Measurements from ENCODE around the gene FCRL4.
A peak's percentile ranks its signal among the peaks of the same experiment; 100 is the strongest.

Gene FCRL4

GRCh38 chr1:157597959-157598667, at the start of gene FCRL4:
Gene FCRL4, minus strand, starts transcription at chr1:157598085. Its CDS starts 141 bp downstream, at chr1:157597944.
- Histone ChIP-seq H3K4me1 (ENCODE audit: control insufficient read depth, insufficient read depth, low read length) (no peaks in the 10 kb centered on the region), H3K4me3 (ENCODE audit: low read length) (no peak within 1 kb of the TSS)
- no peak for DNase-seq (ENCODE audit: low read depth, low spot score)

DNA sequence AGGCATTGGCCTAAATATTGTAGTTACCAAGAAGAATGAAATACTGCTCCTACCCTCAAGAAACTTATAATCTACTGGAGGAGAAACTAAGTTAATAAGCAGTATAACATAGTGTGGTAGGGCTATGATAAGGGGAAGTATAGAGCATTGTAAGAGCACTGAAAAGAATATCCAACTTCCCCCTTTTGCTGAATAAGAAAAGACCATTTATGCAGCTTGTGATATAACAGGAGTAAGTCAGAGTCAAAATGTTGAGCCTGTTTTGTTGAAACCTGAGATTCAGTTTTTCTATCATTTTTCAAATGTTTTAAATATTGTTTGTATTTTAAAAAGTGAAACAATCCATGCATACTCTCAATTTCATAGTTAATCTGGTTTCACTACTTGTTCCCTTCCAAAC, 48.3 kb upstream of the FCRL4 start:
- Histone ChIP-seq H3K27me3 (ENCODE audit: control insufficient read depth, insufficient read depth, low read length) (no peaks in the 10 kb centered on the region), H3K4me3 (ENCODE audit: low read length) (no peak overlapping the region), H3K9me3 (ENCODE audit: control insufficient read depth, insufficient read depth, low read length) (no peaks in the 10 kb centered on the region), H3K27ac (ENCODE audit: low read length) (no peak overlapping the region), H3K4me1 (ENCODE audit: control insufficient read depth, insufficient read depth, low read length) (no peaks in the 10 kb centered on the region), H3K36me3 (ENCODE audit: control insufficient read depth, insufficient read depth, low read length) (no peaks in the 10 kb centered on the region)
- DNase-seq (ENCODE audit: low read depth, low spot score): no peak

More at GRCh38 chr1:157597959-157598667, at the start of gene FCRL4:
- no peaks in the 10 kb centered on the region for H3K9me3 ChIP-seq (ENCODE audit: control insufficient read depth, insufficient read depth, low read length)
- no peaks in the 10 kb centered on the region; the same call in 1 of the 2 replicates for H3K27me3 ChIP-seq (ENCODE audit: control insufficient read depth, insufficient read depth, low read length)
- WGBS (ENCODE audit: insufficient coverage, insufficient read length): no CpG with 5 or more reads among the region's 2 CpGs
- H3K36me3 ChIP-seq (ENCODE audit: control insufficient read depth, insufficient read depth, low read length): no peaks in the 10 kb centered on the region
- no peak within 1 kb of the TSS for H3K27ac ChIP-seq (ENCODE audit: low read length)

DNA sequence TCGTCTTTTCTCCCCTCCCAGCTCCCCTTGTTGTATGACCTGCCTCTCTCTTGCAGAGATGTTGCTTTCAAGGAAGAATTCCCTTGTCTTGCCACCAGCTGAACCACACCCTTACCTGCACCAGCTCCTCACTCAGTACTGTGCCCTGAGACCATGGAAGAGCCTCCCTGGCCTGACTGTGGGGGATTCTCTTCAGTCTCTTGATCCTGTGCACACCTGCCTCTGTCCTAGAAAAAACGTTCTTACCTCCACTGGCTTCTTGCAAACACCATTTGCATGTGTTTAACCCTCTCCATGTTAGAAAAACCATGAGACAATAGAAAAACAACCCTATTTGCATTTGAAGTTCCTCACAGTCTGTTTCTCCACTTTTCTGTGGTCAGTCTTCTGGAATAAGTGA, 43.3 kb upstream of the FCRL4 start:
- no CpG with 5 or more reads among the region's 2 CpGs for WGBS (ENCODE audit: insufficient coverage, insufficient read length)
- H3K27ac ChIP-seq (ENCODE audit: low read length): no peak overlapping the region
- no peaks in the 10 kb centered on the region for H3K27me3 ChIP-seq (ENCODE audit: control insufficient read depth, insufficient read depth, low read length)
- no peaks in the 10 kb centered on the region for H3K36me3 ChIP-seq (ENCODE audit: control insufficient read depth, insufficient read depth, low read length)
- DNase-seq (ENCODE audit: low read depth, low spot score): no peak
- H3K4me1 ChIP-seq (ENCODE audit: control insufficient read depth, insufficient read depth, low read length): peaks cover 5% of the 10 kb centered on the region
- H3K9me3 ChIP-seq (ENCODE audit: control insufficient read depth, insufficient read depth, low read length): no peaks in the 10 kb centered on the region
- no peak overlapping the region for H3K4me3 ChIP-seq (ENCODE audit: low read length)

DNA sequence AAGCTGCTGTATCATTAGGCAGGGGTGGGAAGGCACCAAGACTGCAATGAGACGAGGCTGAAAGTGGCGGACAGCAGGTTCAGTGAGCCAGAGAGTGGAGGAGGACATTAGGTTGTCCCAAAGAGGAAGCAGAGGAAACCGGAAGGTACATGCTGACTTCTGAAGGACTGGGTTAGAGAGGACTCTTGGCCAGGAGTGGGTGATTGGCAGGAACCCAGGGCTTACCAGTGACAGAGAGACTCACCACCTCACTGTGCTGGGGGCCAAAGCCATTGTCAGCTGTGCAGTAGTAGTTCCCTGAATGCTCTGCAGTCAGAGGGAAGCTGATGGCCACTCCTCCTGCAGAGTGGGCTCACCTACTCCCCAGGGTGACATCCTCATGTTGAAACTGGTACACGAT, 41.9 kb upstream of the FCRL4 start:
- peaks cover 5% of the 10 kb centered on the region for H3K4me1 ChIP-seq (ENCODE audit: control insufficient read depth, insufficient read depth, low read length)
- WGBS (ENCODE audit: insufficient coverage, insufficient read length): no CpG with 5 or more reads among the region's 4 CpGs

GRCh38 chr1:157628773-157629172, 30.9 kb upstream of the FCRL4 start:
- Histone ChIP-seq H3K9me3 (ENCODE audit: control insufficient read depth, insufficient read depth, low read length) (no peaks in the 10 kb centered on the region), H3K4me3 (ENCODE audit: low read length) (no peak overlapping the region), H3K4me1 (ENCODE audit: control insufficient read depth, insufficient read depth, low read length) (no peaks in the 10 kb centered on the region), H3K27ac (ENCODE audit: low read length) (no peak overlapping the region), H3K36me3 (ENCODE audit: control insufficient read depth, insufficient read depth, low read length) (no peaks in the 10 kb centered on the region), H3K27me3 (ENCODE audit: control insufficient read depth, insufficient read depth, low read length) (no peaks in the 10 kb centered on the region)
- WGBS (ENCODE audit: insufficient coverage, insufficient read length): no CpG with 5 or more reads among the region's 1 CpG
- DNase-seq (ENCODE audit: low read depth, low spot score): no peak

More for the DNA sequence above, 41.9 kb upstream of the FCRL4 start:
- Histone ChIP-seq H3K36me3 (ENCODE audit: control insufficient read depth, insufficient read depth, low read length) (no peaks in the 10 kb centered on the region), H3K9me3 (ENCODE audit: control insufficient read depth, insufficient read depth, low read length) (no peaks in the 10 kb centered on the region), H3K4me3 (ENCODE audit: low read length) (no peak overlapping the region), H3K27me3 (ENCODE audit: control insufficient read depth, insufficient read depth, low read length) (no peaks in the 10 kb centered on the region), H3K27ac (ENCODE audit: low read length) (no peak overlapping the region)
- DNase-seq (ENCODE audit: low read depth, low spot score): no peak

GRCh38 chr1:157626099-157626498, 28.2 kb upstream of the FCRL4 start:
- no CpG with 5 or more reads among the region's 2 CpGs for WGBS (ENCODE audit: insufficient coverage, insufficient read length)
- Histone ChIP-seq H3K36me3 (ENCODE audit: control insufficient read depth, insufficient read depth, low read length) (no peaks in the 10 kb centered on the region), H3K27ac (ENCODE audit: low read length) (no peak overlapping the region), H3K27me3 (ENCODE audit: control insufficient read depth, insufficient read depth, low read length) (no peaks in the 10 kb centered on the region), H3K4me1 (ENCODE audit: control insufficient read depth, insufficient read depth, low read length) (no peaks in the 10 kb centered on the region), H3K4me3 (ENCODE audit: low read length) (no peak overlapping the region), H3K9me3 (ENCODE audit: control insufficient read depth, insufficient read depth, low read length) (no peaks in the 10 kb centered on the region)
- peak; percentile 61 for DNase-seq (ENCODE audit: low read depth, low spot score)

GRCh38 chr1:157624471-157624870, 26.6 kb upstream of the FCRL4 start:
- Histone ChIP-seq H3K27me3 (ENCODE audit: control insufficient read depth, insufficient read depth, low read length) (no peaks in the 10 kb centered on the region), H3K27ac (ENCODE audit: low read length) (no peak overlapping the region), H3K4me3 (ENCODE audit: low read length) (no peak overlapping the region), H3K36me3 (ENCODE audit: control insufficient read depth, insufficient read depth, low read length) (no peaks in the 10 kb centered on the region), H3K9me3 (ENCODE audit: control insufficient read depth, insufficient read depth, low read length) (no peaks in the 10 kb centered on the region), H3K4me1 (ENCODE audit: control insufficient read depth, insufficient read depth, low read length) (no peaks in the 10 kb centered on the region)
- no peak for DNase-seq (ENCODE audit: low read depth, low spot score)
- WGBS (ENCODE audit: insufficient coverage, insufficient read length): no CpG with 5 or more reads among the region's 2 CpGs

- Histone ChIP-seq H3K27ac (ENCODE audit: low read length) (no peak overlapping the region), H3K4me3 (ENCODE audit: low read length) (no peak overlapping the region), H3K9me3 (ENCODE audit: control insufficient read depth, insufficient read depth, low read length) (no peaks in the 10 kb centered on the region), H3K27me3 (ENCODE audit: control insufficient read depth, insufficient read depth, low read length) (no peaks in the 10 kb centered on the region), H3K4me1 (ENCODE audit: control insufficient read depth, insufficient read depth, low read length) (no peaks in the 10 kb centered on the region), H3K36me3 (ENCODE audit: control insufficient read depth, insufficient read depth, low read length) (no peaks in the 10 kb centered on the region)
- no peak for DNase-seq (ENCODE audit: low read depth, low spot score)
- no CpG with 5 or more reads among the region's 5 CpGs for WGBS (ENCODE audit: insufficient coverage, insufficient read length)
Measured at GRCh38 chr1:157622471-157622870, 24.6 kb upstream of the FCRL4 start.

GRCh38 chr1:157618190-157618589, 20.3 kb upstream of the FCRL4 start:
- no peak for DNase-seq (ENCODE audit: low read depth, low spot score)
- no peaks in the 10 kb centered on the region for H3K9me3 ChIP-seq (ENCODE audit: control insufficient read depth, insufficient read depth, low read length)
- no peak overlapping the region for H3K4me3 ChIP-seq (ENCODE audit: low read length)
- H3K4me1 ChIP-seq (ENCODE audit: control insufficient read depth, insufficient read depth, low read length): no peaks in the 10 kb centered on the region
- H3K27ac ChIP-seq (ENCODE audit: low read length): no peak overlapping the region
- no peaks in the 10 kb centered on the region for H3K27me3 ChIP-seq (ENCODE audit: control insufficient read depth, insufficient read depth, low read length)
- no peaks in the 10 kb centered on the region for H3K36me3 ChIP-seq (ENCODE audit: control insufficient read depth, insufficient read depth, low read length)
- WGBS (ENCODE audit: insufficient coverage, insufficient read length): 100% methylated on average over 1 of the region's 3 CpGs

- Histone ChIP-seq H3K4me3 (ENCODE audit: low read length) (no peak overlapping the region), H3K36me3 (ENCODE audit: control insufficient read depth, insufficient read depth, low read length) (no peaks in the 10 kb centered on the region), H3K4me1 (ENCODE audit: control insufficient read depth, insufficient read depth, low read length) (no peaks in the 10 kb centered on the region), H3K9me3 (ENCODE audit: control insufficient read depth, insufficient read depth, low read length) (no peaks in the 10 kb centered on the region), H3K27ac (ENCODE audit: low read length) (no peak overlapping the region), H3K27me3 (ENCODE audit: control insufficient read depth, insufficient read depth, low read length) (no peaks in the 10 kb centered on the region; the same call in 1 of the 2 replicates)
- DNase-seq (ENCODE audit: low read depth, low spot score): no peak
- WGBS (ENCODE audit: insufficient coverage, insufficient read length): no CpG with 5 or more reads among the region's 1 CpG
Measured at GRCh38 chr1:157600236-157600635, 2.4 kb upstream of the FCRL4 start.

GRCh38 chr1:157596384-157596783, 1.5 kb downstream of the FCRL4 start:
- no CpG with 5 or more reads among the region's 6 CpGs for WGBS (ENCODE audit: insufficient coverage, insufficient read length)

More at GRCh38 chr1:157596384-157596783, 1.5 kb downstream of the FCRL4 start:
- H3K27me3 ChIP-seq (ENCODE audit: control insufficient read depth, insufficient read depth, low read length): no peaks in the 10 kb centered on the region; the same call in 1 of the 2 replicates
- H3K4me1 ChIP-seq (ENCODE audit: control insufficient read depth, insufficient read depth, low read length): no peaks in the 10 kb centered on the region
- H3K36me3 ChIP-seq (ENCODE audit: control insufficient read depth, insufficient read depth, low read length): no peaks in the 10 kb centered on the region
- H3K4me3 ChIP-seq (ENCODE audit: low read length): no peak overlapping the region
- DNase-seq (ENCODE audit: low read depth, low spot score): no peak
- no peak overlapping the region for H3K27ac ChIP-seq (ENCODE audit: low read length)
- no peaks in the 10 kb centered on the region for H3K9me3 ChIP-seq (ENCODE audit: control insufficient read depth, insufficient read depth, low read length)

Data from iPS DF 6.9 (cell line).